ENCODE data around the gene ISCA2.
"Not testable (repeated sequence)": the region's sequence is repeated elsewhere in the genome, so short reads cannot be mapped to it uniquely, and the experiment has no call there.

Gene ISCA2, protein sequence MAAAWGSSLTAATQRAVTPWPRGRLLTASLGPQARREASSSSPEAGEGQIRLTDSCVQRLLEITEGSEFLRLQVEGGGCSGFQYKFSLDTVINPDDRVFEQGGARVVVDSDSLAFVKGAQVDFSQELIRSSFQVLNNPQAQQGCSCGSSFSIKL

DNA sequence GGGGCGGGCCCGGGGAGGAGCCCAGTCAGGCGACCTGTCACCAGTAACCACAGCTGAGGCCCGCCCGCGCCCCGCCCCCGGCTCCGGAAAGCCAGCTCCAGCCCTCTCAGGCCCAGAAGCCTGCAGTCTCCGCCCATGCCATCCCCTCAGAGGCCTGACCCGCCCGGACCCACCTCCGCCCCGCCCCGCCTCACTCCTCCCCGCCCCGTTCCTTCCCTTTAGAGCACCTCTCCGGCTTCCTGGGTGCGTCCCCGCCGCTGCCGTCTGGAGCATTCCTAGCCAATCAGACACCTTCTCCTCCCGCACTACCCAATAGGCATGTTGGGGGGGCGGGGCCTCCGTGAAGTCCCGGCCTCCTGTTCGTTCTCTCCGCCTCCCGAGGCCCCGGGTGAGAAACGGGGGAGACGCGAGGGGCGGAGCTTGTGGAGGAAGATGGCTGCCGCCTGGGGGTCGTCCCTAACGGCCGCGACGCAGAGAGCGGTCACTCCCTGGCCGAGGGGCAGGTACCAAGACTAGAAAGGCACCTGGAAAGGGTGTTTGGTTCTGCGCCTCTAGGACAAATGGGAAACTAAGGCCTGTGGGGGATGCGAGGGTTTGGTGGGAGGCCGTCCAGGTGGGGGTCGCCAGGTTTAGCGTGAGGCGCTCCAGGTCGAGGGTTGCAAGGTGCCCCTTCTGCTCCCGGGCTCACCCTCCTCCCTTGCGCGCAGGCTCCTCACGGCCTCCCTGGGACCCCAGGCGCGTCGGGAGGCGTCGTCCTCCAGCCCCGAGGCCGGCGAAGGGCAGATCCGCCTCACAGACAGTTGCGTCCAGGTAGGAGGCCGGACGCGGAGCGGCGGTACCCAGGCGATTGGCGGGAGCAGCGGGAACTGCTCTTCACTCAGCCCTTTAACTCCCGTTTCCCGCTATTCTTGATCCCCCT, at the start of gene ISCA2:
TSS of gene ISCA2 (plus strand) at position 423 of the 919 bp plus-strand sequence. CDS start at position 433, 10 bp downstream.
- DNase-seq = peak; percentile 100

DNA sequence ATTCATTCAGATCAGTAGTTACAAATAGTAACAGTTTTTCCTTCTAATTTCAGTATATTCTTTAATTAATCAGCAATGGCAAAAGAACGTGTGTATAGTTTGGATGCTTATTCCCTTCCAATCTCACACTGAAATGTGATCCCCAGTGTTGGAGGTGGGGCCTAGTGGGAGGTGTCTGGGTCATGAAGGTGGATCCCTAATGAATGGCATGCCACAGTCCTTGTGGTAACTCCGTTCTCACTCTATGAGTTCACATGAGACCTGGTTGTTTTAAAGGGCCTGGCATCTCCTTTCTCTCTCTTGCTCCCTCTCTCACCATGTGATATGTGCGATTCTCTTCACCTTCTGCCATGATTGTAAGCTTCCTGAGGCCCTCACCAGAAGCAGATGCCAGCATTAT, 48.7 kb upstream of the ISCA2 start:
- DNase-seq = no peak

DNA sequence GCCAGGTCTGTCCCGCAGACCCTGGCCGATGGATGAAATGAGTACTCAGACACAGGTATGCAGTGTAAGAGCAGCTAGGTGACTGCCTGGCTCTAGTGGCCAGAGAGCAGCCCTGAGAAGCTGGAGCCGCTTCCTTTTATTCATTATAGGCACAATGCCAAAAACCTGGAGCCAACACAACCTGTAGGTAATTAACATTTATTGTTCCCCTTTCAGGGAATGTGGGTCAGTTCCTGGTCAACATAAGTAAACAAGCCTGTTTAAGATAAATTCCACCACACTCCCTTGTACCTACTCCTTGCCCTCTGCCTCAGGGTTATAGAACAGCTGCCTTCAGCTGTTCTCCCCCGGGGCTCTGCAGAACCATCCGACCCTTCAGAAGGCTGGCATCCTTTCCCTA, 39.2 kb upstream of the ISCA2 start:
- not testable (repeated sequence) for DNase-seq

DNA sequence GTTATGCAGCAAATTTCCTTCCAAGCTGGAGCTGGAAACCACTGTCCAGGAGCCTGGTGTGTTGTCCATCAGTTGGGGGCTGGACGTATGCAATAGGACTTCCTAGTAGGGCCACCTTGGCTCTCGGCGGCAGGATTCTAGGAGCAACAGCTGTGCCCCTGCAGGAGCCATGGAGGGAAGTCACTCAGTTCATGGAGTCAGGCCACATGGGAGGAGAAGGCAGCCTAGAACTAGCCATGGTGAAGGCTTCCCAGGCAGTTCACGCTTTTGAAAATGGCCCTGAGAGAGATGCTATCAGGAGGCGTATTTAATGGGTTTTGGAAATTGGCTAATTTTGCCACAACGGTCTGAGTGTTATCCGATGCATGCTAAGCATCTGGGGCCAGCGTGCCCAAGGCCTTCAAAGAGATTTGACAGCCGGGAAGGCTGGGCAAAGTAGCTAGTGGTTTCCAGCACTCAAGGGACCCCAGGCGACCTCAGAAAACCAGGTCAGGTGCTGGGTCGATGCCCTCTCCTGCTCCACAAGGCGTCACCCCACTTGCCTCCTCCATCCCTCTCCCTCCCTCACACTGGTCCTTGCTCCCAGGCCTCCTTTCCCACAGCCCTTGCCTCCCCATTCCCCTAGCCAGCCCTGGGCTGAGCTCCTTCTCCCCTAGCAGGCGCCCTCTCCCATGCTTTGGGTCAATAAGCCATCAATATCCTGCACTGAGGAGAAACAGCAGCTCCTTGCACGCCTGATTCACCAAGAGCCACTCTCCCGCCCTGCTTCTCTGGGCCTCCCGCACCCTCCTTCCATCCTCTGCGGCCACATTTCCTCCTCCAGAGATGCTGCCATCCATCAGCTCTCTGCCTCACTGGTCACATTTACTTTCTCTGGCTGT, 36.6 kb upstream of the ISCA2 start:
- DNase-seq = no peak

DNA sequence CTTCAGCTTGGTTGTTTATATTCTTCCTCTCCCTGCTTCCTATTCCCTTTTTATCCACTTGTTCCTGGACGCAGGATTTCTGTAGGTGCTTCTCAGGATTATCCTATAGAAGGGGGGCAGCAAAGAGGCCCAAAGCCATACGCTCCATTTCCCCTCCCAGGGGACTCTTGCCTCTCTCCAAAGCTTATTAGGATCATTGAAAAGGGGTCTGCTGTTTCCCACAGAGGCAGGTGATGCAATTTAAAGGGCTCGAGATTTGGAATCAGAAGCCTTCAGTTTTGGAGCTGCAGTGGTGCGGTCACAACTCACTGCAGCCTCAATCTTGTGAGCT, 36.0 kb upstream of the ISCA2 start:
- no peak for DNase-seq

DNA sequence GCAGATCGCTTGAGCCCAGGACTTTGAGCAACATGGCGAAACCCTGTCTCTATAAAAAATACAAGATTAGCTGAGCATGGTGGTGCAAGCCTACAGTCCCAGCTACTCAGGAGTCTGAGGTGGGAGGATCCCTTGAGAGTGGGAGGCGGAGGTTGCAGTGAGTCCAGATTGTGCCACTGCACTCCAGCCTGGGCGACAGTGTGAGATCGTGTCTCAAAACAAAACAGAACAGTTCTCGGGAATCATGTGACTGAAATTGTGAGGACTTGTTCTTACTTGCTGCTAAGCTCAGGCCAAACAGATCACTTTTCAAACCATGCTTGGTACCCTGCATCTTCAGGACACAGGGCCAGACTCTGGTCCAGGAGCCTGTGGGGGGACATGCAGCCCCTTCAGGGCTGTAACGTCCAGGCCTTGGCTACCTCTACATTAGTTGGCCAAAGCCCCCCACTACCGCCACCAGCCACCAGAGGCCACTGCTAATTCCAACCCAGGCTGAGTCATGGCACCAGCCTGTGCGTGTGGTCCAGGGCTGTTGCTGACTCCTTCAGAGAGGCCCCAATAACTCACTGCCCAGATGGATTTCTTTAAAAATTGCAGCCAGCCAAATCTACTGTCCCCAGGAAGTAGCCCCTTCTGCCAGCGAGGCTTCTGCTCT, 34.1 kb upstream of the ISCA2 start:
- no peak for DNase-seq

DNA sequence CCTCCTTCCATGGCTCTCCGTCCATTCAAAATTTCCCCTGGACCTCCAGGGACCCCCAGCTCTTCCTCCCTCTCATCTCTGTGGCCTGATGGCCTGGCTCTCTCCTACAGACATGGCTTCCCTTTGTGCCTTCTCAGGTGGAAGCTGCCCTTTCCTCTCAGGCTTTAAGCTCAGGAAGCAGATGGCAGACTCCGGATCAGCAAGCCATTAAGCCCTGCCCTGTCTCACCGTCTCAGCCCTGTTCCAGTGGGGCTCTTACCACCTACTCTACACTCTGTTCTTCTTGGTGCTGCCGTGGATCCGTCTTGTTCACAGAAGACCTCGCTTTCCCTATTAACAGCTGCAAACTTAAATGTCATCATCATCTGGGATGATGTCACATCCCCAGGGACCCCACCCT, 33.6 kb upstream of the ISCA2 start:
- DNase-seq = no peak

DNA sequence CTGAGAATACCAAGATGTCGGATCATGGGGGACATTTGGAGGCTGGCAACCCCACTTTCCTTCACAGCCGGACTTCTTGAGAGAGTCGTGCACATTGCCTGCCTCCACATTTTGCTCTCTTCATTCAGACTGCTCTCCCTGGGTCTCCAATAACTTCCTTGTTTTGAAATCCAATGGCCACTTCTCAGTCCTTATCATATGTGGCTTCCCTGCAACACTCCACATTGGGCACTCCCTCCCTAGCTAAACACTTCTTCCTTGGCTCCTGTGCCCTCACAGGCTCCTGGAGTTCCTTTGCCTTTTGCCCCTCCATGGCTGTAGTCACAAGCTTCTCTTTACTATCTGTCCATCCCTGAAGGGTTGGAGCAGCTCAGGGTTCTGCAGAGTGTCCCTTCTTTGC, 30.6 kb upstream of the ISCA2 start:
- no peak for DNase-seq

DNA sequence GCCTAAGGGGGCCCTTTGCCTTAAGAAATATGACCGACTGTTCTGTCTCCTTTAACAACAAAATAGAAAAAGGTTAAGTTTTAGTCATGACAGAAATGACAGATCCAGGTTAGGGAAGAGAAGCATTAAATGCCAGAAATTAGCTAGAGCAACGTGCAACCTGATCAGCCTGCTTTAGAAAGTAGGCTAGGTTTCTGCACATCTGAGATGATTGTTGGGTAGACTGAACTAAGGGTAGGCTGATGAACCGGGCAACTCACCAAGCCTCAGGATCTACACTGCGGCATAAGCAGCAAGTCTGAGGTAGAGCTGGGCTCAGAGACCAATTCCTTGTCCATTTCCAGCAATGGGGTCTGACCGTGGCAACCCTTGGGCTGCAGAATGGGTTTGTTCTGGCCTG, 29.9 kb upstream of the ISCA2 start:
- DNase-seq = no peak

DNA sequence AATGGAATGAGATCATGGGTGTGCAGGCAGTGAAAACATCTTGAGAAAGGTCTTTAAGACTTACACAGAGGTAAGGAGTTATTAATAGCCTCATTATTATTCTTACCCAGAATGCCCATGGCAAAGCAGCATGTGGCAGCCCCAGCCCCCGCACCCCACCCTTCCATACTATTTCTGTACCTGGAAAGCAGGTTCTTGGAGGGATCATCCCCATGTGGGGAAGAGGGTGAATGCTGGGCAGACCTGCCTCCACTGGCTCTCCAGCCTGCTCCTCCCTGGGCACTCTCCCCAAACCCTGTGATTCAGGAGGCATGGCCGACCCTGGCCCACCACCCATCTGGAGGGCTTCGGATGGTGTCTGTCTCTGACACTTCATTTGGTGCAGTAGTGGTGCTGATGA, 28.8 kb upstream of the ISCA2 start:
- no peak for DNase-seq

DNA sequence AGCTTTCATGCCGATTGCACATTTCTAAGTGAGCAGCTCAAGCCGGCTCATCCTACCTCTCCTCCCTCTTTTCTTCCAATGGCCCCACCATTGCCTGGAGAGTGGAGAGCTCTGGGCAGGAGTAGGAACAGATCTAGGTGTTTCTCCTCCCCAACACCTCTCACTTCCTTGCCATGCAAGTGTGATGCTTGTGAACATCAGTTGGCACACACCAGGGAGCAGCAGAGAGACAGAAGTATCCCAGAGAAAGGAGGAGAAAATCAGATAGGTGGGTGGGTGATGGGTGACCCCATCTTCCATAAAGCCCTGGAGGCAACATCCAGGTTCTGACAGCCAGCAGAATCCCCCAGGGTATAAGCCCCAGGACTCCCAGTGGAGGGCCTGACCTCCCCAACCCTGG, 28.2 kb upstream of the ISCA2 start:
- DNase-seq = no peak

DNA sequence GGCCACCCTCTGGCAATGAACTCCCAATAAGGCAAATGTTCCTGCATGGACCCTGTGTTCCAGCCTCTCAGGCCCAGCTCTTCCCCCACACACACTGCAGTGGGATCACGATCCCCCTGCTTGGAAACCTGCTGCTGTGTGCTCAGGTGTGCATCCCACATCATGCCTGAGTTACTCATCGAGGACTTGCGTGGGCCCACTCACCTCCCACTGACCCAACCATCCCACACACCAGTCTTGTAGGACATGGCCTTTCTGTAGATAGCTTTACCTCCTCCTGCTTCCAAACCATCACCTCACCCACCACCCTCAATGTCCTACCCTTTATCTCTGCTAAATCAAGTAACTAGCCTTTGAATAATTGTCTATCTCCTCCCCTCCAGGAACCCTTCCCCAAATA, 25.1 kb upstream of the ISCA2 start:
- DNase-seq = no peak

DNA sequence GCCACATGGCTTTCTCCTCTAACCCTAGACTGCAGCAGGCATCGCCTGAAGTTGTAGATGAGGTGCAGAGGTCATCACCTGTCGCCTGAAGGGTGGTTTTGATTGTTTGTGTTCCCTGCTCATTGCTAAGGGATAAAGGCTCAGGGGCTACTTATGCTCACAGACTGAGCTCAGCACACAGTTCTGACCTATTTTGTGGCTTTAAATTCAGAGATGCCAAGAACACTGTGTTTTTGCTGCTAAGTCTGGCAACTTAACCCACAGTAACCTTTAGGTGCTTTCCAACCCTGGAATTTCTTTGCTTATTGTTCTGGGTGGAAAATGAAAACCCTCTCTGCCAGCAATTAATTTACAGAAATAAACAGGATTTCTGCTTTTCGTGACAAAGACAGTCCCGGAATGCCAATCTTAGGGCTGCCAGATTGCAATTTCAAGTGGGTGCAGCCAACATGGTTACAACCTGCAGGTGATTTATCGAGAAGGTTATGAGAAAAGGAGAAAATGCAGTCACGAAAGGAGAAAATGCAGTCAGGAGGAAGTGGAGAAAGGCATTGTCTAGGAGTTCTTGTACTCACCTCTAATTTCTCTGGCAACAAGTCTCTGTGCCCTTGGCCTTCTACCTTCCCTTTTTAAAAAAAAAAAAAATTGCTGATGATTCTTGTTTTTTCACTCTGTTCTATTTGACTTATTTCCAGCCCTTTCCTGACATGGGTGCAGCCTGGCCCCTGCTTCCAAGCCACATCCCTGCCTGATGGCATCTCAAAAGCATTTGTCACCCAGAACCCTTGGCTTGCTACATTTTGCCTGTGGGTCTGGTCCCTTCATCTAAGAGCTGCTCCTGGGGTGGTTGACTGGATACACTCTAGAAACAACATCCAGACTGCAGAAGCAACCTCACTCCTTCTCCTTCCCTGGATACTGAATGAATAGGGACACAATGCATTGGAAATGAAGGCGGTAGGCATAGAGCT, 23.7 kb upstream of the ISCA2 start:
- no peak for DNase-seq

DNA sequence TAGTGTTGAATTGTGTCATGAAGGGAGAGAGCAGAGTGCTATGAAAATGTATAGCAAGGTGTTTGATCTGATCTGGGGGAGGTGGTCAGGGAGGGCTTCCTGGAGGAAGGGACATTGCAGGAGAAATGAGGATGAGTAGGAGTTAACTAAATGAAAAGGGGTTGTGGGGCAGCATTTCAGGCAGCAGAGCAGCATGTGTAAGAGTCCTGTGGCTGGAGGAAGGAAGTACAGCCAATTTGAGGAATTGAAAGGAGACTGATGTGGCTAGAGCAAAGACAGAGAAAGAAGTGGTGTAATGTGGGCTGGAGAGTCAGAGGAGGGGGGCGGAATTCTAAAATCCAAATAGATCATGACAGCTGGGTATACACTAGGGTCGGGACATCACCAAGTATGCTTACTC, 21.0 kb upstream of the ISCA2 start:
- DNase-seq = no peak

DNA sequence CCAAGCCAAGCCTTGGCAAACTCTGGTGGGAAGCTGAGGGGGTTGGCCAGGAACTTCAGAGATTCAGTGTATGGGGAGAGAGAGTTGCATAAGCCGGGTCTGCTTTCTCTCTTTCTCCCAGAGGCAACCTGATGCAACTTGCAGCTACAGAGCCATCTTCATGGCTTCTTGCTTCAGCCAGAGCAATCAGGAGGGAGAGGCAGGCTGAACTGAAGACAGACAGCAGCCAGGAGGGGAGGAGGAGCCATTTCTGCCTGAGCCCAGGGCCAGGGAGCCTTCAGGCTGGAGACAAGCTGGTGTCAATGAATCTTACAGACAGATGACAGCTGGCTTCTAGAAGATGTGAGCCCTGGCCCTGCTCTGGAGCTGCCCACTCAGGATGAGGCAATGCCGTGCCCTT, 19.2 kb upstream of the ISCA2 start:
- DNase-seq = no peak

DNA sequence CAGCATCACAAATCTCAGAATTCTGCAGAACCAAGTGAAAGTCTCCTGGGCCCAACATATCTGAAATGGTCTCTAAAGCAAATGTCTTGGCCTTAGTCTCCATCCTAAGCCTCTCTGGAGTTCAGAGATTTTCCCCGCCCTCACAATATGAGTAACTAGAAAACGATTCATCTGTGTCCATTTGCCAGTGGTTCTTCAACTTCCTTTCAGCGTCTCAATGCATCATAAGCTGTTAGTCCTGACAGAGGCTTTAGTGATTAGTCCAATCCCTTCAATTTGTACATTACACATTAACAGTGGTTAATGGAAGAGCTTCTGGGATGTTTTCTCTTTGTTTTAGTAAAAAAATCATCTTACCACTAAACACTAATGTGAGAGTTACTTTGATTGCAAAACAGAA, 17.9 kb upstream of the ISCA2 start:
- DNase-seq = no peak

DNA sequence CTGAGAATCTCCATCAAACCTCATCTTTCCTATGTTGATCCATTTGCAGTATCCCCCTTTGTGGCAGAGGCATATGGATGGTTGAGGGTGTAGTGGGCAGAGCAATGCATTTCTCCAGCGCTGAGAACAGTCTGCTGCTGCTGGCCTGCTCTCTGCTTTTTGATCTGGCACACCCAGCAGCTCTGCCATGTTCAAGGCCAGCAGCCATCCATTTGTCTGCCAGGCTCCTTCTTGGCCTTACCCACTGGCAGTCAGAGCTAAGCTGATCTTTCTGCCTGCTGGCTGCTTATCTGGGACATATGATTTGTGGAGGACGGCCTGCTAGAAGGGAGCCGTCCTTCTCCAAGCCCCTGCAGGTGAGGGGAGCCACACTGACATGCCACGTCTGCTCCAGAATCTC, 17.5 kb upstream of the ISCA2 start:
- no peak for DNase-seq

DNA sequence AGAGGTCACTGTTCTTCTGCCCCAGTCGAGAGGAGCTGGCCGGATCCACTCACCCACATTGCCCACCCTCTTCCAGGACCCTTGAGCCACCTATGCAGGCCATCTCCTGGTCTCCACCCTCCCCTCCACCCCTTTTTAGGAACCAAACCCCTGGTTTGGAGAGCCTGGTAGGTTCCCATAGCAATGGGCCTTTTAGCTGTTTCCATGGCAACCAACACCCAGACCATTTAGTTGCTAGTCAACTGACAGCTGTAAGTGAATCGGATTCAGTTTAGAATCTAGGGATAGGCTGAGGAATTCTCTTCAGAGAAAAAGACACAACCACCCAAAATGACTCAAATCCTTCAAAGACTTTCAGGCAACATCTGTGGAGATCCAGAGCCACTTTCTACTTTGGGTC, 17.0 kb upstream of the ISCA2 start:
- DNase-seq = no peak

DNA sequence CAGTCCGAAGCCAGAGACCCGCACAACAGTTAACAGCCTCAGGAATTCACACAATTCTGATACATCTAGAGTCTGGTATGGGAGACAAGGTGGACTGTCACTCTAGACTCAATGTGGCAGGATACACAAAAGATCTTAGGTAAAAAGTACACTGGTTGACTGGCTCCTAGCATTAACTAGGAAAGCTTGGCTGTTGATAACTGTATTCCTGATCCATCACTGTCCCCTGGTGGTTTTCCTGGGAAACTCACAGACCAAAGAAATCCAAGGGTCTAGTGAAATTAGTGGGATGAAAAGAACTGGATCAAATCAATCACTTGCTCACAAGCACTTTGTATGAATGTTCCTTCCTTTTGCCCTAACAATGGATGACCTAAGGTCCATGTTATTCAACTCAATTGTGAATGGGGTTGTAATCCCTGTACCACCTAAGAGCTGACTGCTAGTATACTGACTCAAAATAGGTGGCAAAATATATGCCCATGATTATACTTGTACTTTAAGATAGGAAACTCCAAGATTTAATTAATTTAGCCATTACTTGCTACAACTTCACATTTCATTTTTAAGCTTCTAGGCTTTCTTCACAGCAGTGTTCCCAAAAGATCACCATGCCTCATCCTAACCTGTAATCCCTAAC, 14.4 kb upstream of the ISCA2 start:
- DNase-seq = peak; percentile 23

DNA sequence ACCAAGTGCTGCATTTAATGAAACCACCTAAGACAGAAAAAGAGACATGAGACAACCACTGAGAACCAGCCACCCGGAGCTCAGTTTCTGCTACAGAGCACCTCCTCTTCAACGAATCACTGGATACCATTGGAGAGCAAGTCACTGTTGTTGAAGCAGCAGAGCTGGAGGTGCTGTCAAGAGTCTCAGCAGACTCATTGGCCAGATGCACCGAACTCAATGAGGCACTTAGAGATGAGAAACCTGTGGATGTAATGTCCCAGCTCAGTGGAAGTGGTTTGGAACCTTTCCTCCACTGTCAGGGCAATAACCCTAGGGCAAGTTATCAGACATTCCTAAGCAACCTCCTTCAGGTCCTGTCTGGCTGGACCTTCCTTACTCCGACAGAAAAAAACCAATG, 13.5 kb upstream of the ISCA2 start:
- DNase-seq = no peak

DNA sequence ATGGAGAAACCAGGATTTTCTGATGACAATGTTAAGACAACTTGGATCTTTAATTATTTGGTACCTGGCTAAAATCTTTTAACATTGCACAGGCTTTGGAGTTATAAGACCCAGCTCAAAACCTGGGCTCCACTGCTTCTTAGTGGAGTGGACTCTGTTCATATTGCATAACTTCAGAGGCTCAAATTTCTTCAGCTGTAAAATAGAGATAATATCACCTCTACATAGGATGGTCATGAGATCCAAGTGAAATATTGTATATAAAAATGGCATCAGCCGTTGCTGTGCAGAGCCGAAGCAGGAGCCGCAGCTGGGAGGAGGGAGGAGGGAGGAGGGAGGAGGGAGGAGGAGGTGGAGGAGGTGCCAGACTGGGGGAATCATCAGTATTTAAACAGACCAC, 11.0 kb upstream of the ISCA2 start:
- DNase-seq = no peak

DNA sequence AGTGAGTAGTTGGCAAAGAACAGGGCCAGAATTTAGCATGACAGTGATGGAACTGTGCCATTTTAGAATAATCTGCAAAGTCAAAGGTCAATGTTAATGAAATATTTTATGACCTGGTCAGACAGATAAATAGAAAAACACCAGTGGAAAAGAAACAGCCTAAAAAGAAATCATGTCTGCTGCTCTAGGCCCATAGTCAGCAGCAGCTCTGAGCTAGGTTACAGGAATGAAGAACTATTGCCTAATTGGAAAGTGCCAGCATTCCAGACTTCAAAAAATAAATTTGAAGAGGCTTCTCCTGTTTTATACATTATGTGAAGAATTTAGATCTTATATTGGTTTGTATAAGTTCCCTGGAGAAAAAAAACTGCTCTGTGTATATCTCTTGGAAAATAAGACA, 10.2 kb upstream of the ISCA2 start:
- no peak for DNase-seq

Data from NCI-H748 treated with DMSO at 0.1 percent for 48 hours (cell line).